ENCODE data around the gene SYDE2.

SYDE2 gene

DNA sequence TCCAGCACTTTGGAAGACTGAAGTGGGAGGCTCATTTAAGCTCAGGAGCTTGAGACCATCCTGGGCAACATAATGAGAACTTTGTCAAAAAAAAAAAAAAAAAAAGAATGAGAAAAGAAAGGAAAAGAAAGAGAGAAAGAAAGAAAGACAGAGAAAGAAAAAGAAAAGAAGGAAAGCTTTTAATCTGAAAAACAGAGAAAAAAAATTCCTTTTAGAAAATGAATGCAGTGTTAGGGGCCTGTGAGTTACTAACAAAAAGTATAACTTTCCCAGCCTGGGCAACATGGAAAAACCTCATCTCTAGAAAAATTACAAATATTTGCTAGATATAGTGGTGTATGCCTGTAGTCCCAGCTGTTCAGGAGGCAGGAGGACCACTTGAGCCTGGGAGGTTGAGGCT lies 15.9 kb upstream of the SYDE2 start:
- TF ChIP-seq POLR2AphosphoS5 (IDR thresholded peaks at IDR 0.05; ENCODE audit: low read depth, low read length) (no peak), FOXP2 (optimal IDR thresholded peaks at IDR 0.05; ENCODE audit: borderline replicate concordance, extremely low read depth, extremely low read length, insufficient read depth) (no peak), TAF1 (IDR thresholded peaks at IDR 0.05; ENCODE audit: borderline replicate concordance, insufficient read depth, low read length) (no peak), SIN3A (IDR thresholded peaks at IDR 0.05; ENCODE audit: borderline replicate concordance, insufficient read depth, low read length) (no peak)
- TF ChIP-seq, protein P1, sequence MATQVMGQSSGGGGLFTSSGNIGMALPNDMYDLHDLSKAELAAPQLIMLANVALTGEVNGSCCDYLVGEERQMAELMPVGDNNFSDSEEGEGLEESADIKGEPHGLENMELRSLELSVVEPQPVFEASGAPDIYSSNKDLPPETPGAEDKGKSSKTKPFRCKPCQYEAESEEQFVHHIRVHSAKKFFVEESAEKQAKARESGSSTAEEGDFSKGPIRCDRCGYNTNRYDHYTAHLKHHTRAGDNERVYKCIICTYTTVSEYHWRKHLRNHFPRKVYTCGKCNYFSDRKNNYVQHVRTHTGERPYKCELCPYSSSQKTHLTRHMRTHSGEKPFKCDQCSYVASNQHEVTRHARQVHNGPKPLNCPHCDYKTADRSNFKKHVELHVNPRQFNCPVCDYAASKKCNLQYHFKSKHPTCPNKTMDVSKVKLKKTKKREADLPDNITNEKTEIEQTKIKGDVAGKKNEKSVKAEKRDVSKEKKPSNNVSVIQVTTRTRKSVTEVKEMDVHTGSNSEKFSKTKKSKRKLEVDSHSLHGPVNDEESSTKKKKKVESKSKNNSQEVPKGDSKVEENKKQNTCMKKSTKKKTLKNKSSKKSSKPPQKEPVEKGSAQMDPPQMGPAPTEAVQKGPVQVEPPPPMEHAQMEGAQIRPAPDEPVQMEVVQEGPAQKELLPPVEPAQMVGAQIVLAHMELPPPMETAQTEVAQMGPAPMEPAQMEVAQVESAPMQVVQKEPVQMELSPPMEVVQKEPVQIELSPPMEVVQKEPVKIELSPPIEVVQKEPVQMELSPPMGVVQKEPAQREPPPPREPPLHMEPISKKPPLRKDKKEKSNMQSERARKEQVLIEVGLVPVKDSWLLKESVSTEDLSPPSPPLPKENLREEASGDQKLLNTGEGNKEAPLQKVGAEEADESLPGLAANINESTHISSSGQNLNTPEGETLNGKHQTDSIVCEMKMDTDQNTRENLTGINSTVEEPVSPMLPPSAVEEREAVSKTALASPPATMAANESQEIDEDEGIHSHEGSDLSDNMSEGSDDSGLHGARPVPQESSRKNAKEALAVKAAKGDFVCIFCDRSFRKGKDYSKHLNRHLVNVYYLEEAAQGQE (IDR thresholded peaks at IDR 0.05; ENCODE audit: insufficient read depth in 1 of 2, low read depth in 2 of 2, low read length in 2 of 2): no peak

DNA sequence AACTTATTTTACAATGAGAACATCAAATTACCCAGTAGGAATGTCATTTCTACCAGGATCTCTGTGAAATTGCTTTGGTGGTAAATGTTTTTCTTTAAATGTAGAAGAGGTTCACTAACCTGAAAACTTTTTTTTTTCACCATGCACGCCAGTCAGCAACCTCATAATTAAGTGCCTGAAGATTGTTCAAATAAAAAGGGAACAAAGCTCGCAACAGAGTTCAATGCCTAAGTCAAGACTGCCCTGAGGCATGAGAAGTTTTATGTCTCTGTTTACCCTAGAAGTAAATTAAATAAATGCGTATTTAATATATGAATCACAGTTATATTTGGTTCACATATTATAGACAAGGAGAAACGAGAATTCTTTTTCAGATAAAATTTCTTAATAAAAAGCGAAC lies 13.8 kb upstream of the SYDE2 start:
- TF ChIP-seq, protein P1 (IDR thresholded peaks at IDR 0.05; ENCODE audit: insufficient read depth in 1 of 2, low read depth in 2 of 2, low read length in 2 of 2): no peak
- TF ChIP-seq SIN3A (IDR thresholded peaks at IDR 0.05; ENCODE audit: borderline replicate concordance, insufficient read depth, low read length) (no peak), POLR2AphosphoS5 (IDR thresholded peaks at IDR 0.05; ENCODE audit: low read depth, low read length) (no peak), TAF1 (IDR thresholded peaks at IDR 0.05; ENCODE audit: borderline replicate concordance, insufficient read depth, low read length) (no peak), FOXP2 (optimal IDR thresholded peaks at IDR 0.05; ENCODE audit: borderline replicate concordance, extremely low read depth, extremely low read length, insufficient read depth) (no peak)

DNA sequence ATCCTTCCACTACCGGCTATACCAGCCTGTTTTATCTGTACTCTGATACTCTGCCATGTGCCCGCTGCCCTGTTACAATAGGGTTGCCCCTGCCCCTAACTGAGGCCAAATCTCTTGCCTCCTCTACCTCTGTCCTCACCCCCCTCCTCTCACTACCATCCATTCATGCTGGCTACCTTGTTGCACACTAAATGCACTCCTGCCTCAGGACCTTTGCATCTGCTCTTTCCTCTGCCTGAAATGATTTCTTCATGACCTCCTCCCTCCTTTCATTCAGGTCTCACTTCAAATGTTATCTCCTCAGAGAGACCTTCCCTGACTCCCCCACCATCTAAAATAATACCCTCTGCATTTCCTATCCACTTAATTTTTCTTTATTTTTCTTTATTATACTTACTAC lies 7.7 kb upstream of the SYDE2 start:
- no peak for TF ChIP-seq POLR2AphosphoS5 (IDR thresholded peaks at IDR 0.05; ENCODE audit: low read depth, low read length)
- TF ChIP-seq, protein P1 (IDR thresholded peaks at IDR 0.05; ENCODE audit: insufficient read depth in 1 of 2, low read depth in 2 of 2, low read length in 2 of 2): no peak
- no peak for TF ChIP-seq TAF1 (IDR thresholded peaks at IDR 0.05; ENCODE audit: borderline replicate concordance, insufficient read depth, low read length)
- TF ChIP-seq SIN3A (IDR thresholded peaks at IDR 0.05; ENCODE audit: borderline replicate concordance, insufficient read depth, low read length): no peak
- TF ChIP-seq FOXP2 (optimal IDR thresholded peaks at IDR 0.05; ENCODE audit: borderline replicate concordance, extremely low read depth, extremely low read length, insufficient read depth): no peak

DNA sequence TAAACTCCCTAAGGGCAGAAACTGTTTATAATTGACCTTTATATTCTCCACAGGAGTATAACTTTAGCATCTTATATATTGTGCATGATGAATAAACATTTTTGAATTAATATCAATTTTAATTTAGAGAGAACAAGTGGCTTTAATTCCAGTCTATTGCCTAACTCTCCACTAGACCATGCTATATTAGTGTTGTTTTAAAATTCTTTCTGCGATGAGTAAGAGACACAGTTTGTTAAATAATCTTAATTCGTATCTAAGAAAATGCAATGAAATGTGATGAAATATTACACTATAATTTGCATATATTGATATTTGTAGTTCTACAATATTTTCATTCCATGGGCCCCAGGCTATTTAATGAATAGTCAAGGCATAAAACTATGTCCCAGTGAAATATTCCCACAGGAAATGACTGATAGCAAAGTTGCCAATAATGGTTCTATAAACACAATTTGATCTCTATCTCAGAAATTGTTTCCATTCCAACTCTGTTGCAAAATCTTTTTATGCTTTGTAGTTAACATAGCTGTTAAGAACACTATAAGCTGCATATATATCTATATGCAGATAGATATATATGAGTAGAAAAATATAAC lies 2.9 kb upstream of the SYDE2 start:
- TF ChIP-seq, protein P1 (IDR thresholded peaks at IDR 0.05; ENCODE audit: insufficient read depth in 1 of 2, low read depth in 2 of 2, low read length in 2 of 2): no peak
- TF ChIP-seq TAF1 (IDR thresholded peaks at IDR 0.05; ENCODE audit: borderline replicate concordance, insufficient read depth, low read length) (no peak), FOXP2 (optimal IDR thresholded peaks at IDR 0.05; ENCODE audit: borderline replicate concordance, extremely low read depth, extremely low read length, insufficient read depth) (no peak), SIN3A (IDR thresholded peaks at IDR 0.05; ENCODE audit: borderline replicate concordance, insufficient read depth, low read length) (no peak), POLR2AphosphoS5 (IDR thresholded peaks at IDR 0.05; ENCODE audit: low read depth, low read length) (no peak)
